Measurements from ENCODE around the gene TTC27. TPM values are rescaled to one million over a fixed set of nuclear protein-coding genes. Genes with fewer than 3 reads are reported as not detected.

Gene TTC27
- total RNA-seq, 1 donor from 2014 or later, result 14.7 TPM

DNA sequence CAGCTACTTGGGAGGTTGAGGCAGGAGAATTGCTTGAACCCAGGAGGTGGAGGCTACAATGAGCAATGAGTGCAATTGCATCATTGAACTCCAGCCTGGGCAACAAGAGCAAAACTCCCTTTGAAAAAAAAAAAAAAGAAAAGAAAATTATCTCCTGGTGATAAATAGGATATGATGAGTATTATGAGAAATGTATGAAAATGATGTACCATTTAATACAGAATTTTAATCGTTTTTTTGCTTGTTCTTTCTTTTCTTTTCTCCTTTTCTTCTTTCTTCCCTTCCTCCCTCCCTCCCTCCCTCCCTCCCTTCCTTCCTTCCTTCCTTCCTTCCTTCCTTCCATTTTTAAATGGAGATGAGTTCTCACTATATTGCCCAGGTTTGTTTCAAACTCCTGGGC lies 40.4 kb downstream of the TTC27 start:
- DNase-seq (ENCODE audit: low read depth in 2 of 2), result no peak

DNA sequence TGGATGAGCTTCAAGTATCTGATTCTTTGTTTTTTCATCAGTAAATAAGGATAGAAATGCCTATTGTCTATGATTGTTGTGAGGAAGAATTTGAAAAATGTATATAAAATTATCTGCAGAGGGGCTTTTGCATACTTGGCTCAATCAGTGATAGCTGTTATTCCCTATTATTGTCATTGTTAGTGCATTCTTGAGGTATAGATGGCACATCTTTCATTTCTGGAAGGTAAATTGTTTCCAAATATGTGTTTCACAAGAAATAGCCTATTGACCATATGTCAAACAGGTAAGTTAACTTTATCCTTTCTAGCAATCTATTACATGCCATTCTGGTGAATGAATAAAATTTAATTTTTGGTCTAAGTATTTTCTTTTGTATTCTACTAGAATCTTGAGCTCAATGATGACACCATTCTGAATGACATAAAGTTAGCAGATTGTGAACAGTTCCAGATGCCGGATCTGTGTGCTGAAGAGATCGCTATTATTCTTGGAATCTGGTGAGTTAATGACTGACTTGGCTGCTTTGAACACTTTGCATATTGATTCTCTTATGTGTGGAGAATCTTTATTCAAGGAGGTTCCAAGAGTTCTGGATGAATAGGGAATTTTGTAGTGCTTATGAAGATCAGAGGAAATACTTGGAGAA lies 44.2 kb downstream of the TTC27 start:
- no peak for DNase-seq (ENCODE audit: low read depth in 2 of 2)

DNA sequence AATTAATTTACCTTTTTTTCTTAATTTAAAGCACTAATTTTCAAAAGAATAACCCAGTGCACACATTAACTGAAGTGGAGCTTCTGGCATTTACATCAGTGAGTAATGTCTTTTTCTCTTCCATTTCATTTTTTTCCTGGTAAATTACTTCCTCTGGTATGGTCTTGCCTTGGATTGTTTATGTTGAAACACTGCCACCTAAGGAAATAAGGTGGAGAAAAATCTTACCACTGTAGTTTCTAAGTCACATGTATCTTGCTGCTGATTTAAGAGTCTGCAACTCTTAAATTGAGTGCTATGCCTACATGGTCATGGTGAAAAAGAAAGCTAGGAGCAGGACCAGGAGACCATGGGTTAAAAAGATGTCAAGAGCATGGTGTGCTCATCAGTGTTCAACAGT lies 51.0 kb downstream of the TTC27 start:
- peak in 1 of 2 donors; percentile 66 for DNase-seq (ENCODE audit: low read depth in 2 of 2)

DNA sequence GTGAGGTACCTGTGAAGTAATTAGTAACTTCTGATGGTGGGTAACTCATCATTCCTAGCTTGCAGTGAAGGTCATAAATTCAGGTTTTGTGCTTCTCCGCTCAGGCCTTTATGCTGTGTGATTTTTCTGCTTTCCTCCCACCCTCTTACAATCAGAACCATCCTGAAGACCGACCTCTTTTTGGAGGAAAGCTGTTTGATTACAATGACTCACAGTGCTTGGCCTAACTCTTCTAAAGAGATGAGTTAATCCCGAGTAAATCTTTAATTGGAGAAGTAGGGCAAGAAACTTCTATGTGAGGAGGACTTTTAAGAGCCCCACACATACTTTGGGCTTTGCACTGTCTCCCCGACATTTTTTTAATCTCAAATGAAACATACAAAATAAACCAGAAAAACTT lies 53.1 kb downstream of the TTC27 start:
- peak in 1 of 2 donors; percentile 25 for DNase-seq (ENCODE audit: low read depth in 2 of 2)

DNA sequence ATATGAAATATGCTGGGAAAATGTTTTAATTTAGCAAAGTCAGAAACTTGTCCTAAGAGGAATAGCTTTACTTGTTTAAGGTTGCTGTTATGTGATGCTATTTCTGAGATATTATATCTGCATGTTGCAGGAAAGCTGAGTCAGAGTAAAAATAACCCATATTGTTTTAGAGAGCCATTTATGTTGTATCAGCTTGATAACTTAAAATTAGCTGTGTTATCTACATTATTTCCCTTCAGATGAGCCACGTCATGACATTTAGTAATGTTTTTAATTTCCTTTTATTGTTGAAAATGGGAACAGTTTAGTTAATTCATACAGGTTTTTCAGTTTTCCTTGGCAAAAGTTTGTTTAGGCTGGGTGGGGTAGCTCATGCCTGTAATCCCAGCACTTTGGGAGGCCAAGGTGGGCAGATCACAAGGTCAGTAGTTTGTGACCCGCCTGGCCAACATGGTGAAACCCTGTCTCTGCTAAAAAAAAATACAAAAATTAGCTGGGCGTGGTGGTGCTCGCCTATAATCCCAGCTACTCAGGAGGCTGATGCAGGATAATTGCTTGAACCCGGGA lies 55.8 kb downstream of the TTC27 start:
- peak; percentile 67 to 90 for DNase-seq (ENCODE audit: low read depth in 2 of 2)

DNA sequence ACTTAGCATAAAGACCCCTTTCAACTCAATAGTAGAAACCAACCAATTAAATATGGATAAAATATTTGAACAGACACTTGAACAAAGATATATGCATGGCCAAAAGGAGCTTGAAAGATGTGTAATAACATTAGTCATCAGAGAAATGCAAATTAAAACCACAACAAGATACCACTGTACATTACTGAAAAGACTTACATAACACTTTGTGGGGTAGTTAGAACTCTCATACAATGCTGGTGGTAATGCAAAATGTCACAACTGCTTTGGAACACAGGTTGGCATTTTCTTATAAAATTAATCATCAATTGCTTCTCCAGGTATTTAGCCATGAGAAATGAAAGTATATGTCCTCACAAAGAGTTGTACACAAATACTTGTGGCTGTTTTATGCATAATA lies 60.7 kb downstream of the TTC27 start:
- no peak for DNase-seq (ENCODE audit: low read depth in 2 of 2)

DNA sequence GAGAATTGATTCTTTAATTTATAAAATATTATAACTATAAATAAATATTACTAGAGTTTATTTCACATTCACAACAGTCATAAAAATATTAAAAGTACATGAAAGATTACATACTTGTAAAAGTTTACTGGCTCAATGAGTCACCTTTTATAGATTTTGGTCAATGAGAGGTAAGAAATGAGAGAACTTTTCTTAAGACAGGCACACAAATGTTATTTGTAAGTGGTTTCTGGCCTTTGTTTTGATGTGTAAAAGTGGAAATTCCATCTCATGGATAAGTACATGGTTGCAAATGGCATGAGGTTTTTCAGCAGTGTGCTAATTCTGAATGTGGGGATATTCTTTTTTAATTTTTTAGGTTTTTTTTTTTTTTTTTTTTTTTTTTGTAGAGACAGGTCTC lies 63.8 kb downstream of the TTC27 start:
- no peak for DNase-seq (ENCODE audit: low read depth in 2 of 2)

DNA sequence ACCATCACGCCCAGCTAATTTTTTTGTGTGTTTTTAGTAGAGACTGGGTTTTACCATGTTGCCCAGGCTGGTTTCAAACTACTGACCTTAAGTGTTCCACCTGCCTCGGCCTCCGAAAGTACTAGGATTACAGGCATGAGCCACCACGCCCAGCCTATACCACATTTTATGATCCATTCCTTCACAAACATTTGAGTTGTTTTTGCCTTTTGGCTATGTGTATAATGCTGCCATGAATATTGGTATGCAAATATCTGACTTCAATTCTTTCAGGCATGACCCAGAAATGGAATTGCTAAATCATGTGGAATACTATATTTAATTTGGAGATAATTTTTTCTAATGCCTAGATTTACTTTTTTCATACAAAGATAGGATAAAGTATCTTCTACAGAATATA lies 68.6 kb downstream of the TTC27 start:
- DNase-seq (ENCODE audit: low read depth in 2 of 2), result no peak

DNA sequence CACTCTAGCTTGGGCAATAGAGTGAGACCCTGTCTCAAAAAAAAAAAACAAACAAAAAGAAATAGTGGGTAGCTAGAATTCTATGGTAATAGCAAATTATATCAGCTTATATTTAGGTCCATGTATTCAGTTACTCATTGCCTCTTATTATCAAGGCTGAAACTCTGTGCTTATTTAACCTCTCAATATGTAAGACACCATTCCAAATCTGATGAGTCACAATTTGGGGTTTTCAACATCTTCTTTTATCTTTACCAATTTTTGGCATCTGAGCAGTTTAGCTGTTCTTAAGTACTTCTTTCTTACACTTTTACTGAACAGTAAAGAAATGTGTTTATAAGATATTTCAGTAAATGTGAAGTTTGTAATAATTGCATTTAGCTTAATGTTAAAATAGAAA lies 69.3 kb downstream of the TTC27 start:
- no peak for DNase-seq (ENCODE audit: low read depth in 2 of 2)

DNA sequence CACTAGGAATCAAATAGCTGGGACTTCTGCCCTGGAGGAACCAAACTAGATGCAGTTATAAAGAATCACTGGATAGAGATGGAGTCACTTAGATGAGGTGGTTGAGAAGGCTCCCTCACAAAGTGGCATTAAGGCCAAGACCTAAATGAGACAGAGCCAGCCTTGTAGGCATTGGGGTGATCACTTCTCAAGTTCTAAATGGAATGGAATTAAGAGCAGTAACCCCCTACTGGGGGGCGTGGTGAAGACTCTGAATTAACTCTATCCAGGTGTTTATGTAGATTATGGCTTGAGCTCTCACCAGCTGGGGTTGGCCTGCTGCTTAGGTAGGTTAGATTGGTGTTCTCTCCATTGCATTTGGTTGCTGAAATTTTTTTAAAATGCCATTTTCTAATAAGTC lies 71.3 kb downstream of the TTC27 start:
- DNase-seq (ENCODE audit: low read depth in 2 of 2), result no peak

DNA sequence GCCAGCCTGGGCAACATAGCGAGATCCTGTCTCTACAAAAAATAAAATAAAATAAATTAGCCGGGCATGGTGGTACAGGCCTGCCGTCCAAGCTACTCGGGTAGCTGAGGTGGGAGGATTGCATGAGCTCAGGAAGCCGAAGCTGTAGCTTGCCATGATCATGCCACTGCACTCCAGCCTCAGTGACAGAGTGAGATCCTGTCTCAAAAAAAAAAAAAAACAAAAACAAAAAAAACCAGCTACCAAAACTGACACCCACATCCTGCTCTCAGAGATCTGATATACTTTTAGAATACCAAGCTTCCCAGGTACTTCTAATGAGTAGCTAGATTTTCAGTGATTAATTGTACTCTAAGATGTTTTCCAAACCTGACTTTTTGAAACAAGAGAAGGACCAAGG lies 74.0 kb downstream of the TTC27 start:
- DNase-seq (ENCODE audit: low read depth in 2 of 2), result no peak

DNA sequence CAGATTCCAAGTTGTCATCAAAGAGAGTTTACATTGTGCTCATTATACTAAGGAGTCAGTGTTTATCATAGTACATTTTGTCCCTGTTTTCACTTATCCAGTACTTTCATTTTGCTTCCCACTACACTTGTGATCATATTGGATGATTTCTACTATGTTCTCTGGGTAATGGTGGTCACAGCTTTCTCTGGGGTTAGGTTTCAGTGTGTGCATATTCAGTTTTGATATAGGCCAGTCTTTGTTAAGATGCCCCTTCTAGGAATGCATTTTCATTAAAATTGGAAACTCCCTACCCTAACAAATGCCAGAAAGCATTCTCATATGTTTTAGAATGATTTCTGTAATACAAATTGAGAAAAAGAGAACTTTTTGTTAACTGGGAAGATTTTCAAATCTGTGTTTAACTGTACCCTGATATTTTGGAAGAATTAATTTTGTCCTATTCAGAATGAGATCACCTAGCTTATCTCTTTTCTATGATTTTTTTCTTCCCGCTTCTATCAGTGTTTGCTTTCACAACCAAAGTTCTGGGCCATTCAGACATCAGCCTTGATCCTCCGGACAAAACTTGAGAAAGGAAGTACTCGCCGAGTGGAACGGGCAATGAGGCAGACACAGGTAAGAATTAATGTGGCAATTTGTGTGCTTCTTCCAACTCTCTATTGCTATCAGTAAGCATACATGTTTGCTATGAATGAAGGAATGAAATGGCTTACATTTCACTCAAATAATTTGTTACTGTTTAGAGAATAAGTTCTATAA lies 74.6 kb downstream of the TTC27 start:
- no peak for DNase-seq (ENCODE audit: low read depth in 2 of 2)

DNA sequence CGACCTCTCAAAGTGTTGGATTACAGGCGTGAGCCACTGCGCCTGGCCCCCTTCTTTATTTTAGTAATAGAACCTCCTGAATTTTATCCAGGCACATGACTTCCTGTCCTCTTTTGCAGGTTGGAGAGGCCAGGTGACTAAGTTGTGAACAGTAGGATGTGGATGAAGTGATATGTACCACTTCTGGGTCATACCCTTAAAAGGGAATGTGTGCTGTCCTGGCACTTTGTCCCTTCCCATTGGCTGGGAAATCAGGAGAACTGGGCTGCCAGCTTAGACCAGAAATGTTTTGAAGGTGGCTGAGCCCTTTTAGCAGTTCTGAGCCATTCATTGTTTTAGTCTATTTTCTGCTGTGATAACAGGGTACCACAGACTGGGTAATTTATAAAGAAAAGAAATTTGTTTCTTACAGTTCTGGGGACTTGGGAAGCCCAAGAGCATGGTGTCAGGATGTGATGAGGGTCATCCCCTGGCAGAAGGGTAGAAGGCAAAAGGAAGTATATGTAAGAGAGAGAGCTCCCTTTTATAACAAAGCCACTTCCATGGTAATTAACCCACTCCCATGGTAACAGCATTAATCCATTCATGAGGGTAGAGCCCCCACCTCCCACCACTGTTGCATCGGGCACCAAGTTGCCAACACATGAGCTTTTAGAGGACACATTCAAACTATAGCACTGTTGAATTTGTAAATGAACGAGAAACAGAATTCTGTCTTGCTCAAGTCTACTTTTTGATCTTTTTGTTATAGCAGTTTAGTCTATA lies 79.1 kb downstream of the TTC27 start:
- DNase-seq (ENCODE audit: low read depth in 2 of 2), result peak in 1 of 2 donors; percentile 12

DNA sequence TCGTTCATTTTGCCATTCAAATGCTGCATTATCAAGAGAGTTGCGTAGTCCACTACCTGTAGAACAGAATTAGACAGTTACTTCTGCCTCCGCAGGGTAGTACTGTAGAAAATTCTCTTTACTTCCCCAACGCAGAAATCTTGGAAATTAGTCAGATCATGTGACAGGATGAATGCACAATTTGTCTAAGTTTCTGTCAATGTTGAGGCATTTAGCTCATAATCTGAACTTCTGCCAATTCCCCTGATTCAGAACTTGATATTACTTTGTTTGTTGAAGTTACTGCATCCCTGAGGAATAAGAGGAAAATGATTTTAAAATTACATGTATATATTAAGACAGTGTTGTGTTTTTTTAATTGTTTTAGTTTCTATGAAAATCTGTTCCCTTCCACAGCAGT lies 83.4 kb downstream of the TTC27 start:
- DNase-seq (ENCODE audit: low read depth in 2 of 2), result peak; percentile 75 to 93

DNA sequence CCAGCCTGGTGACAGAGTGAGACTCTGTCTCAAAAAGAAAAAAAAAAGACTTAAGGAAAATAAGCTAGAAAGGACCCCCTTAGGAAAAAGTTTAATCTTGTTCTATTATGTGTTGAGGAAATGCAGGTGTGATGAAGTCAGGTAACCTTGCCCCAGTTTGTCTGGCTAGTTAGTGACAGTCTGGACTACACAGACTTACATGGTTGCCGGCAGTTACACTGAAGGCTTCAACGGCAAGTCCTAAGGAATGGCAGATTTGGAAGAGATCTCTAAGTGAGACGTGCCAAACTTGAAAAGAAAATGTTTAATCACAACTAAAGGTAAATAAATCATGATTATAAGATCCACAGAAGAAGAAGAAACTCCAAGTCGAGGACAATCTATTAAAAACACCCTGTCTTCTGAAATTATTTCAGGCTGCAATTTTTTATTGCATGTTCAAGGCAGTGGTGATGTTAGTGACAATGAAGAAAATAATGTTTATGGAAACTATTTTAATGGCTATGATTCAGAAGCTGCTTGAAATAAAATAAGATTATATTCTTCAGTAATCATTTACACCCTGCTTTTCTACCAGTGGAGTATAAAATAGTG lies 84.2 kb downstream of the TTC27 start:
- no peak for DNase-seq (ENCODE audit: low read depth in 2 of 2)

DNA sequence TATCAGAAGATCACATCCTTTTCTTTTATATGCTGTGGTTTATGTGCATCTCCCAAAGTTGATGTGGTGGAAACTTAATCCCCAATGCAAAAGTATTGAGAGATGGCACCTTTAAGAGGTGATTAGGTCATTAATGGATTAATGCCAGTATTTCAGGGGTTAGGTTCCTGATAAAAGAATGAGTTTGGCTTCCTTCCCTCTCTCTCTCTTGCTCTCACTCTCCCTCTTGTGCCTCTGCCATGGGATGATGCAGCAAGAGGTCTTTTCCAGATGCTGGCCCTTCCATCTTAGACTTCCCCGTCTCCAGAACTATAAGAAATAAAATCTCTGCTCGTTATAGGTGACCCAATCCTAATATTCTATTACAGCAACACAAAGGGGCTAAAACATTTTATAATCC lies 85.0 kb downstream of the TTC27 start:
- peak in 1 of 2 donors; percentile 6 for DNase-seq (ENCODE audit: low read depth in 2 of 2)

DNA sequence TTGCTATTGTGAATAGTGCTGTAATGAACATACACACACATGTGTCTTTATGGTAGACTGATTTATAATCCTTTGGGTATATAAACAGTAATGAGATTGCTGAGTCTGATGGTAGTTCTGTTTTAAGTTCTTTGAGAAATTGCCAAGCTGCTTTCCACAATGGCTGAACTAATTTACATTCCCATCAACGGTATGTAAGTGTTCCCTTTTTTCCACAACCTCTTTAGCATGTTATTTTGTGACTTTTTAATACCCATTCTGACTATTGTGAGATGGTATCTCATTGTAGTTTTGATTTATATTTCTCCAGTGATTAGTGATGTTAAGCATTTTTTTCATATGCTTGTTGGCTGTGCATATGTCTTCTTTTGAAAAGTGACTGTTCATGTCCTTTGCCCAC lies 86.7 kb downstream of the TTC27 start:
- no peak for DNase-seq (ENCODE audit: low read depth in 2 of 2)

DNA sequence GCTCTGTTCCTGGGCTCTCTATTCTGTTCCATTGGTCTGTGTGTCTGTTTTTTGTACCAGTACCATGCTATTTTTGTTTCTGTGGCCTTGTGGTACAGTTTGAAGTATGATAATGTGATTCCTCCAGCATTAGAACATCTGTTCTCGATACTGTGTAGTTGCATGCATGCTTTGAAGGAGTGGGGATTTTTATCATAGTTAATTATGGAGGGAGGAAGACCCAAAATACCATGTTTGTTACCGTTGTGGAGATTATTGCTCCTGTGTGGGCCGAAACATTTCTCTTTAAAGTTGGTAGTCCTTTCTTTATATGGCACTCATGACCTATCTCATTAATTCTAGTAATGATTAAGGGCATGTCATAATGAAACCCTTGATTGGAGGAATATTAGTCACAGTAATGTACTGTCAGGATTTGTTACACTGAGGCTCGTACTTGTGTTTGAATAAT lies 87.6 kb downstream of the TTC27 start:
- no peak for DNase-seq (ENCODE audit: low read depth in 2 of 2)

DNA sequence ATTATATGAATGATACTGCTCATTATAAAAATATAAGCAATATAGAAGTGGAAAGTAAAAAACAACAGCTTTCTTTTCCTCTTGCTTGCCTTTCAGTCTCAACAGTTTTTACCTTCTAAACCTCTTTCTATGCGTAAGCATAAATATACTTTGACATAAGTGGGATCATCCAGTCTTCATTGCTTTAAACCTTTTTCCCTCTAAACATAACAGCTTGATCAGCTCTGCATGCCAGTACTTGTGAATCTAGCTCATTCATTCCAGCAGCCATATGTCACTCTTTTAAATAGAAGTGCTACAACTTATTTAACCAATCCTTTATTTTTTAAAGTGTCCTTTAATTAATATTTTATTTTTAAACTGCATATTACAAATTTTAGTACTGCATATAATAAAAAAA lies 88.1 kb downstream of the TTC27 start:
- DNase-seq (ENCODE audit: low read depth in 2 of 2), result no peak

DNA sequence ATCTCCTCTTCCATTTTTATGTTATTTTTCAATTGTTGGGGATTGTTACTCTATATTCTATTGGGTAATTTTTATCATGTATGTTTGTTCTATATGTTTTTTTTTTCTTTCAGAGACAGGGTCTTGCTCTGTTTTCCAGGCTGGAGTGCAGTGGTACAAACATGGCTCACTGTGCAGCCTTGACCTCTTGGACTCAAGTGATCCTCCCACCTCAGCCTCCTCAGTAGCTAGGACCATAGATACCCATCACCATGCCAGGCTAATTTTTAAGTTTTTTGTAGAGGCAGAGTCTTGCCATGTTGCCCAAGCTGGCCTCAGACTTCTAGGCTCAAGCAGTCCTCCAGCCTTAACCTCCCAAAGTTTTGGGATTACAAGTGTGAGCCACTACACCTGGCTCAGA lies 88.7 kb downstream of the TTC27 start:
- DNase-seq (ENCODE audit: low read depth in 2 of 2), result no peak

DNA sequence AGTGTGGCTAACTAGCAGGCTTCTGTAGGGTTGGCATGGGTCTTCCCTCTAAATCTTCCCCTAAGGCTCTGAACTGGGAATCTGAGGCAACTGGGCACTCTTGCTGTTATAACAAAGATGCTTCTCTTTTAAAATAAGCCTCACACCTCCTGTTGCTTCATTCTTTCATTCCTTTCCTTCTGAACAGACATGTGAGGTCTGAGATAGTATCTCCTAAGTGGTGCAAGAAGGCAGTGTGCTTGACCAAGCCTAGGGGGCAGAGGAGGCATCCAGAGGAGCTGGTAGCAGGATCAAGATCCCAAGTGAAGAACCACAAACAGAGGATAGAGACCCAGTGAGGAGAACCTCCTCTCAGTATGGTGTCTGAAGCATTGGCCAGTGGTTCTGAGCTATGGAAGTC lies 90.9 kb downstream of the TTC27 start:
- no peak for DNase-seq (ENCODE audit: low read depth in 2 of 2)

DNA sequence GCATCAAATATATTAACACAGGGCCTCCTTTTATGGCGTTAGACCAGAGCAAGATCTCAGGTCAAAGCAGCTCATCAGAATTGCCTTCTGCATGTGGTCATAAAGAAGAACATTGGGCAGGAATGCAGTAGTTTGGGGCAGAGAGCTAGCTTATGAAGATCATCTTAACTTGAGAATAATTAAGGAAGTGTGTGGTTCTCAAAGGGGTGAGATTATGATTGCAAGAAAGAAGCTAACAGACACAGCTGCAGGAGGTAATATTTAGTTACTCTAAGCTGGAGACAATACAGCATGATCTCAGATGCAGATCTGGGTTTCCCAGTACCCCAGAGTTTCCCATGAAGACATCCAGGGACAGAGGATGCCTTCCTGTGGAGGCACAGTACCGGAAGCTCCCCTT lies 91.6 kb downstream of the TTC27 start:
- no peak for DNase-seq (ENCODE audit: low read depth in 2 of 2)
